ENCODE measurements around the gene ACAD11. TPM values are rescaled to one million over a fixed set of nuclear protein-coding genes. Genes with fewer than 3 reads are reported as not detected.

ACAD11 gene
- total RNA-seq, 1 donor from 2014 or later, result 10.3 TPM

DNA sequence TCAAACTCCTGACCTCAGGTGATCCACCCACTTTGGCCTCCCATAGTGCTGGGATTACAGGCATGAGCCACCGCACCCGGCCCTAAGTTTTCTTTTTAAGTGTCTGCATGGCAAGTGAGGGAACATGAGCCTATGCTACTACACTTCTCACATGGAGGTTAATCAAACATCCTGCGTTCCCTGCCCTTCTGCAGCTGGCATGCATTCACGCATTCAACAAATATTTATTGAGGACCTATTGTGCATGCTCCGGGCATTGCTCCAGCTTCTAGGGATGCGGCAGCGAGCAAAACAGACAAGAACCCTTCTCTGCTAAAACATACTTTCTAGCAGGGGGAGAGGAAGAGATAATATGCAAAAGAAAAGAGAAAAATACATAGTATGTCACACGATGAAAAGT, 105.2 kb downstream of the ACAD11 start:
- peak; percentile 62 to 86 for DNase-seq (ENCODE audit: low read depth in 2 of 2)

DNA sequence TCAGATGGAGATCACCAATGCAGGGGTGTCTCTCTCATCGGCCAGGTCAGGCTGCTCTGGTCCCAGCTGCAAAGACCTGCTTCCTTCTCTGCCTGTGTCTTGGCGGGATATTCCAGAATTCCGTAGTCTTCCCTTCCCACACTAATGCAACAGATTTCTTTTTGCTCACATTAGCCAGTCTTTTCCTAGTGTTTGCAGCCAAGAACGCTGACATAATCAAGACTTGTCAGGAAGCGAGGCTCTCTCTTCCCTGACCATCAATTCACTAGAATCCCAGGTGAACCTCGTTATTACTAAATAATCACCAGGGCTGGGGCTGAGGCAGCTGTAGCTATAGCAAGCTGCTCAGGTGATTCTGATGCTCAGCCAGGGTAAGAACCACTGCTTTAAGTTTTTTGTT, 105.8 kb downstream of the ACAD11 start:
- peak in 1 of 2 donors; percentile 14 for DNase-seq (ENCODE audit: low read depth in 2 of 2)

DNA sequence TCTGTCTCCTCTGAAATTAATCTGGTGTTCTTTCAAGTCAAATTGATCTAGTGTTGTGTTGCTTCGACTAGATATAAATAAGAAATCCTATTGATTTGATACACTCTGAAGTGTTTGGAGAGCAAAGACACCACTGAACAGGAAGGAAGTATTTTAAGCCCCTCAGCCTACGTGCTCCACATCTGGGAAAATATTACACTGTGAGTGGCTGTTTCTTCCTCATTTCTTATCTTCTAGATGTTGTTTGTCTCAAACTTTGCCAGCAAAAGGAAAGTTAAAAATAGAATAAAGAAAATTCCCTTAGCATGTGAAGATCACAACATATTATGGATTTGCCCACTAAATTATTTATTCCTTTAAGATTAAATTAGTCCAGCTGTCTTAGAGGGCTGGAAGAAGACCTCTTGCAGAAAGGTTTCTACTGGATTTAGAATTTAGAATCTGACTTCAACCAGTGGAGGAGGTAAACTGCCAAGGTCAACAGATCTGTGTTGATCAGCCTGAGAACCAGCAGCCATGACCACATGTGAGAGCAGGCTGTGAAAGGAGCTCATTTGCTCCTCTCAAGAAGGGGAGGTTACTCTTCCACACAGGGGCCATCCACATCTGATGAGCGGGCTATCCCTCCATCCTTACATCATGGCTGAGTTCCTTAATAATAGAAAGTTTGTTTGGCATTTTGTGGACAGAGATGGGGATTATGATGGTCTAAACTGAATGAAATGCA, 108.9 kb downstream of the ACAD11 start:
- no peak for DNase-seq (ENCODE audit: low read depth in 2 of 2)

DNA sequence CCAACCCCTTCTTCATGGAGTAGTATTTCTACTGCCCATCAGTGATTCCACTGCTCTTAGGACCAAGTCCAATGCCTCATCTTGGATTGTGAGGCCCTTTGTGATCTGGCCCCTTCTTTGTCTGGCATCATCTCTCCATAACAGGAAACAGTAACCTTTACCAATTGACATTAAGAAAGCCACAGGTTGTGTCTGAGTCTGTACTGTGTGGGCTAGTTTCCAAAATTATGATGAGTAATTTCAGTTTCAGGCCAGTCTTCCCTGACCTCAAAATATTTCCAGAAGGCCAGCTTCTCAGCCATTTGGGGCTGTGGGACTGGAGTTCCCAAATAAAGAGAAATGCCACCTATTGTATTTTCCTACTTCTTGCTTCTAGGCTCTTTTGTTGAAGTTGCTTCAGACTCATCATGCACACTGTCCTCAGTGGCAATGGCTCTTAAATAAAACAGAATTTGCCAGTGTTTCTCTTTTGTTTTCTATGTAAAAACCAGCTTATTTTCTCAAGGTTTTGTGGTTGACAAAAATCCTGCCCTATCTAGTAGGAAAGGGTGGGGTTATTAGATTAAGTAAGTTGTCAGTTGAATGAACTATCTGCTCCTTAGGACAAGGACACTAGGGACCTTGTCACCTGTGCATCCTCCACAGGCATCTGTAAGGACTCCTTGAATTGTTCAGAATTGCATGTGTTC, 109.6 kb downstream of the ACAD11 start:
- peak in 1 of 2 donors; percentile 76 for DNase-seq (ENCODE audit: low read depth in 2 of 2)

DNA sequence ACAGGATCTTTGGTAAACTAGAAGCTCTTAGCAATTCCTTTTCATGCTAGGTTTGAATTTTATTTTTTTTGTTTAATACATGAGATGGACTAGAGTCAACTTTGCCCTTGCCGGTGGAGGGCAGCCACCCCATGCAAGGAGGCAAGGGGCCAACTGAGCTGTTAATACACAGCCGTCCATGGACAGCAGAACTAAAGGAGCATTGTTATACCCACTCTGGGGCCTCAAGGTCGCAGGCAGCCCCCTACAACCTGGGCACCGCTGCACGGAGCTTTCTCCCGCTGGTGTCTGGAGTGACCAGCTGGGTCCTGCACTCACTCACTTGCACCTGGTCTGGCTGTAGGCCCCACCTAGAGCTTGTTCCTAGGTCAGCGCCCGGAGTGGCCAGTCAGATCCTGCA, 110.4 kb downstream of the ACAD11 start:
- no peak for DNase-seq (ENCODE audit: low read depth in 2 of 2)

DNA sequence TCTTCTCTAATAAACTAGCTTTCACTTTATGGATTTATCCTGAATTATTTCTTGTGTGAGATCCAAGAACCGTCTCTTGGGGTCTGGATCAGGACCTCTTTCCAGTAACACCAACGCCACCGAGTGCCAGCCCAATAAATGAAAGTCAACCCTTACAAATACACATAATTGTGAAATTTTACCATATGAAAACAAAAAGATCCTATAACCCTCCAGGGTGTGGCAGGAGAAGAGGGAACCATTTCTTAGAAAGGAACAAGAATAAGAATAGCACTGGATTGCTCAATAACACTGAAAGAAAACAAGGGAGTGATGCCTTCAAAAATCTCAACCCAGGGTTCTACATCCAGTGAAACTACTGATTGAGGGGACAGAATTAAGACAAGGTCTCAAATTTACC, 114.1 kb downstream of the ACAD11 start:
- no peak for DNase-seq (ENCODE audit: low read depth in 2 of 2)

DNA sequence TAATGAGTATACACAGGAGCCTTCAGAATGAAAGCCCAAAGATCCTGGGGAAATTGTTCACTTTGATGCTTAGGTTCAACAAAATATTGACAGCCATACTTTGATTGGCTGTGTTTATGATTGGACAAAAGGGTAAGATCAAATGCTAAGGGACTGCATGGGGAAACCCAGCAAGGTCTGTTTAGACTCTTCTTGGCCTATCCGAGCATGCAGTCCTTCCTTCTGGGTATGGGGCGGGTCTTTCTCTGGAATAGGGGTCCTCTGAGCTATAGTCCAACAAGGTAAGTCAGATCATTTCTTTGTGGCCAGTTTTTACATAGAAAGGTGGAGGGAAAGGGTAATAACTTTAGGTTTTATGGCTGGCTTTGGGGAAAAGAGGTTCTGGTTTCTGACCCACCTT, 115.5 kb downstream of the ACAD11 start:
- DNase-seq (ENCODE audit: low read depth in 2 of 2), result no peak

DNA sequence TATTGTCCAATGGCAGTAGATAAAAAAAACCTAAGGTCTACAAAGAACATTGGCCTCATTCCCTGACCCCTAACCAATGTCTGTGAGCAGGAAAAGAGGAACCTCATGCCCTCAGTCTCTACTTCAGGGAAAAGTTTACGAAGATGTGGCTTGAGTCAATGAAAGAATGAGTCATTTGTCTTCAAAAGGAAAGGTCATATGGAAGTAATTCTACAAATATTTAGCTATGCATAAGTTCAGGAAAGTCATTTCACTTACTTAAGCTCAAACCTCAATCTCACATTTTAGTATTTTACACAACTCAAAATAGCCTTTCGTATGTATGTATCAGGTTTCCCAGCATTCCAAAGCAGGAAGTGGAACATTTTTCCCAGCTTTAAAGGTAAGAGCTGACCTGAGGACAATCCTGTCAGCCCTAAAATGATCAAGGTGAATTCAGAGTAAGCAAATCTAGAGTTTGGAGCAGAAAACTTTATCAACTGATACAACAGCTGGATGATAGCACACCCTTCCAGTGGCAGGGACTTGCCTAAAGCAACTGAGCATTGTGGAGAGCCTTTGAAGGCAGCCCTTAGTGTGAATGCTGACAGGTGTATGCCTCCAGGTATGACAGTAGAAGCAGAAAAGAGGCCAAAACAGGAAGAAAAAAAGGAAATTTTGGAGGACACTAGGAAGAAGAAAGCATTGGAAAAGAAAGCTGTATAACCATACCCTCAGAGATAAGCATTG, 116.4 kb downstream of the ACAD11 start:
- peak in 1 of 2 donors; percentile 90 for DNase-seq (ENCODE audit: low read depth in 2 of 2)

DNA sequence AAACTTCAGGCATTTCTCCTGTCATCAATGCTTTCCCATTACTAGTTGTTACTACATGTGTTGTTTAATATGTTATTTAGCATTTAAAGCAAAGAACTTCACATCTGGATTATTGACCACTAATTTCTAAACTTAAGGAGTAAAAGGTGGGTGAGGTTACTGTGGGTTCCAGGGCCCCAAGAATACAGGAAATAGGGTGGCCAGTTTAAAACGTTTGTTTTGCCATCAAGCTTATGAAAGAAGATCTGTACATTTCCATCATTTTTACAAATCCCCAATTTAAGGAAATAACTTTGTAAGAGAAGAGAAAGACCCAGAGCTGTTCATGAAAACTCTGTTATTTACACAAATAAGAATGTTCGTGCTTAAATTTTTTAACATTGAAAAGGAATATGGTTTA, 117.0 kb downstream of the ACAD11 start:
- no peak for DNase-seq (ENCODE audit: low read depth in 2 of 2)

DNA sequence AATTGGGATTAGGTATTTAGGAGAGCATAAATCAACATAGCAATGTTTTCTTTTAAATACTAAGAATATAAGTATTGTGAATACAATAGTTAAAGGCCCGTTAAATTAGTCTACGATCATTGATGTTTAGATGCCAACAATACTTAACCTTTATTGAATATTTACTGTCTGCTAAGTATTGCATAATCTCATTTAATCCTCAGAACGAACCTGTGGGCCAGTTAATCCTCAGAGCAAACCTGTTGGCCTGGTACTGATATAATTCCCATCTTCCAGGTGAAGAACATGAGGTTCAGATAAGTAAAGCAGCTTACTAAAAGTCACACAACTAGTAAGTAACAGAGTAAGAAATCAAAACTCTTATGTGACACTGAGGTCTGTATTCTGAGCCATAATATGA, 119.9 kb downstream of the ACAD11 start:
- no peak for DNase-seq (ENCODE audit: low read depth in 2 of 2)

DNA sequence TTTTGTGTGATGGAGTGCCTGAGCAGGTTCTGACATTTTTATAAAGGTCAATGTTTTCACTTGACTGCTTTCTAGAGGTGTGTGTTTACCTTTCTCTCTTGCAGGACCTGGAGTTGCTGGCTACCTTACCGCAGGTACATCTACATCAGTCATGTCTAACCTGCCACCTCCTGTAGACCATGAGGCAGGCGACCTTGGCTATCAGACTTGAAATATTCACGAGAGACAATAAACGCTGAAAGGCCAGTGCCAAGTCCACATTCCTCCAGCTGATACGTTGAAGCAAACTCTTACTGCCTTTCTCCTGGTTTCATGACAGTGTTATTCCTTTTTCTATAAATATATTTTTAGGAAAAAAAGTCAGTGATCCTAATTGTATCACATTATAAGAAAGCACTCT, 121.5 kb downstream of the ACAD11 start:
- no peak for DNase-seq (ENCODE audit: low read depth in 2 of 2)

DNA sequence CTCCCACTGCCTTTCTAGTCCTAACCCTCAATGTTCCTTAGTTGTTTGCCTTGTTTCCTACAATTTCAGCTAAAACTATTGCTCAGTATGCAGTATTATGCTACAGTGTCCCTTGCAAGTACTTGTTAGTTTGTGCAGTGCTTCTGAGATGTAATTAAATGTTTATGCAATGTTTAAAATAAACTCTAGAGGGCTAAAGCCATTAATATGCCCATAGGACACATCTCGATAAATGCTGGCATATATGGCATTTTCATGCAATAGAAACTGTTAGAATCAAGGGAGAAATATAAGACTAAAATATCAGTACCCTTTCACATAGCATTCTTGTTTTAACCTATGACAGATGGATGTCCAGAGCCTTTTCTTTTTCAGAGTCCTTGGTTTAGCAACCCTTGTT, 122.3 kb downstream of the ACAD11 start:
- no peak for DNase-seq (ENCODE audit: low read depth in 2 of 2)

DNA sequence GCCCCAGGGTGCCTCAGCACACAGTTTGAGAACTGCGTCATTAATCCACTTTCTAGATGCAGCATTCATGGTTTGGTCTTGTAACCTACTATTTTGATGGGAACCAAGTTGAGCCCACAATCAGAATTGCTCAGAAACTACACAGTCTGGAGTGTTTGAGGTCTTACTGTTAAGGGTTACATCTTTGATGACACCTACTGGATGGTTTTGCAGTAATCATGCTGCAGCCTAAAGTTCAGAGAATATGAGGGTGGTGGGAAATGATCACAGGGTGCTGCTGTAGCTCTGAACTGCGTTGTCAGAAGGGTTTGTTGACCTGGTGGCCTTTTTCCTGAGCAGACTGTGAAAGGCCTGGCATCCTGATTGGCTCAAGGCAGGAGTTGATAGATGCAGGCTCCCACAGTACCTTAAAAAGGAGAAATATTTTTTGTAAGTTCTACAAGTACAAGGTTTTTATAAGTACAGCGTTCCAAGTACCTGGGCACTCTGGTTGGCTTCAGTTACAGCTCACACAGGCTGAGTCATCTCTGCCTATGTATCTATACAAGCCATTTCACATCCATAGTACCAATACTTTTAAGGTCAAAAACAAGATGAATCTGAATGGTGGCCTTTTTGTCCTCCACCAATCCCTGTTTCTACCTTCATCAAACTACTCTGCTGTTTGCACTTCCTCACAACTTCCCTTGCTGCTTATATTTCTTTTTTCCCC, 123.0 kb downstream of the ACAD11 start:
- DNase-seq (ENCODE audit: low read depth in 2 of 2), result peak; percentile 11 to 12

DNA sequence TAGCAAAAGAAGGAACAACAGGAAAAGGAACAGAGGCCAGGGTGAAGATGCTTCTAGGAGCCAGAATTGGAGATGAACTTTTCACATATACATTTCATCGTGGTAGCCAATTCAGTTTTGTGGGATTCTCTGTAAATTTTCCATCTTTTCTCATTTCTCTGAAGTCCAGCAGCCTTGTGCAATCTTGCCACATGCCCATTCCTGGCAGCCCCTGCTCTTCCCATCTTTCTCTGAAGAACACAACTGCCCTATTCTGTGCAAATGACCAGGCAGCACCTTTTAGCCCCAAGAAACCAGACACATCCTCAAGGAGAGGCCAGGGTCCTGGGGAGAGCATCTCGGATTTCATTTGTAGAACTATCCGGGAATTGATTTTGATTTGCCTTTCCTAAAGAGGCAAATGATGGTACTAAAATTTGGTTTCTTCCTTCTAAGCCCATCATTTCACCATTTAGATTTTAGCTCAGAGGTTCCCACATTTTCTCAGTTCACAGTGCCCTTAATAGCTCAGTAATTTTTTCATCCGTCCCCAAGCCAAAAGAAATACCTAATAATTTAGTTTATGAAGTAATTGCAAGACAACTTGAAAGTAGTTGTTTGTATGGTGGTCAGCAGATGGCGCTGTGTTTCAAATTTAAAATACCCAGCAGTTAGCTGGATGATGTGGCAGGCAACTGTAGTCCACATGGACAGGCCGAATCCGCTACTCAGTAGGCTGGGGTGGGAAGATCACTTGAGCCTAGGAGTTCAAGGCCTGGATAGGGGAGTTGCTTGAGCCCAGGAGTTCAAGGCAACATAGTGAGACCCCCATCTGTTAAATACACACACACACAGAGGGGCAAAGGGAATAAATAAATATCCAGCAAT, 123.8 kb downstream of the ACAD11 start:
- peak; percentile 89 to 91 for DNase-seq (ENCODE audit: low read depth in 2 of 2)

DNA sequence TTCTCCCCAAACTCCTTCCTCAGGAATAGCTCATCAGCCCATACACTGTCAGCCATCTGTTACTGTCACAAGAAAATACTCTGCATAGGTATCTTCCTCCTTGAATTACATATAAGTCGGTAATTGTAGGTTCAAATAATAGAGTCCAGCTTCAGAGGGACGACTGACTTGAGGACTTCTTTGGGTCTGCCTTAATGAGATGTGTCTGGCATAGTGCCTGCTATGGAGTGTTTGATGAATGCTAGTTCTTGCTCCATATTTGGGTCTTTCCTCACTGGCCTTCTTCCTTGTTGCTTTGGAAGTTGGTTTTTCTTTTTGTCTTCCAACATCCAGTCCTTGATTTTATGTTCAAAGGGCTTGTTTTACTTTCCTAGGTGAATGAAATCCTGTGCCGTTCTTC, 129.0 kb downstream of the ACAD11 start:
- DNase-seq (ENCODE audit: low read depth in 2 of 2), result no peak

DNA sequence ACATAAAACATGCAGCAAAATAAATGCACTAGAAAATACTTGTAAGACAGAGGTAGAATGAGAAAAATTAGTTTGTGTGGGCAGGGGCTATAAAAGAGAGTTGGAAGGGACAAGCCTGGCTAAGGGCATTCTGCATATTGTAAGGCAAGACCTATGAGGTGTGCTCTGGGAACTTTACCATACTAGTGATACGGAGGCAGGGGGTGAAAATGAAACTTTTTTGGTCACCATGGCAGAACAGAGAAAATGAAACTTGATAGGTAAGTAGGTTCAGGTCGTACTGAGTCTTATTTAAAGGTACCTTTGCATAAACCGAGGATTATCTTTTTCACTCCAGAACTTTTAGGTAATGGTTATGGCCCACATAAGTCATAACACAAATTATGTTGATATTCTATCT, 137.3 kb downstream of the ACAD11 start:
- no peak for DNase-seq (ENCODE audit: low read depth in 2 of 2)

DNA sequence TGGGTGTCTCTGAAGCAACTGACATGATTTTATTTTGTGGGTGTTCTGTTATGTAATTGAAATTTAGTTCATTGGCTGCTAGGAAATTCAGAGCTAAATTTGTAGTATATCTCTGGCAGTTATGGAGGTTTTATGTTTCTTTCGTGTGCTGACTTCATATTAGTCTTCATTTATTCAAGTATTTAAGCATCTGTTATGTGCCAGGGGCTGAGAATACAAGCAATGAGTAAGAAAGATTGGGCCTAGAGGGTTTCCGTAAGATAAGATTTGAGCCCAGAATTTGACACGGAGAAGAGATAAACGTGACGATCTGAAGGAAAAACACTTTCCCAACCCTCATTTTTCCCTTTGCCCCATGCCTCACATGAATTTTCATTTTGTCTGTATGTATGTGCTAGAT, 137.7 kb downstream of the ACAD11 start:
- DNase-seq (ENCODE audit: low read depth in 2 of 2), result no peak

DNA sequence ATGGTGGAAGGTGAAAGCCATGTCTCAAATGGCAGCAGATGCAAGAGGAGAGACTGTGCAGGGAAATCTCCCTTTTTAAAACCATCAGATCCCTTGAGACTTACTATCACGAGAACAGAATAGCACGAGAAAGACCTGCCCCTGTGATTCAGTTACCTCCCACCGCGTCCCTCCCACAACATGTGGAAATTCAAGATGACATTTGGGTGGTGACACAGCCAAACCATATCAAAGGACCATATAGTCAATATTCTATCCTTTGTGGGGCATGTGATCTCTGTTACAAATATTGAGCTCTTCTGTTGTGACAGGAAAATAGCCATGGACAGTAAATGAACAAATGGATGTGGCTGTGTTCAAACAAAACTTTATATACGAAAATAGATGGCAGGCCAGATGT, 139.7 kb downstream of the ACAD11 start:
- no peak for DNase-seq (ENCODE audit: low read depth in 2 of 2)

DNA sequence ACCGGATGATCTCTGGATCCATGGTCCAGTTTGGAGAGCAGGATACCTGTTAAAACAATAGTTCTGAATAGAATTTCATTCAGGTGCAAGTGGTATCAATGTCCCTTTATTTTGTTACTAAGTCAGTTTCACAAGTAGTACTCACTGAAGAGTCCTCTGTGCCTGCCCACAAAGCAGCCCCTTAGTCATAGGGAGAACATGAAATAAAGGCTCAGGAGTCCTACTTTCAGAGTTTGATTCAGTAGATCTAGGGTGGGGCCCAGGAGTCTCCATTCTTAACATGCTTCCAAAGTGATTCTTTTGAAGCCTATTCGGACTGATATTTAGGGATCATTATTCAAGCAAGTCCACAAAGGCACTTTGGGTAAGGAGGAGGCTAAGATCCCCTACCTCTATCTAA, 142.3 kb downstream of the ACAD11 start:
- no peak for DNase-seq (ENCODE audit: low read depth in 2 of 2)

DNA sequence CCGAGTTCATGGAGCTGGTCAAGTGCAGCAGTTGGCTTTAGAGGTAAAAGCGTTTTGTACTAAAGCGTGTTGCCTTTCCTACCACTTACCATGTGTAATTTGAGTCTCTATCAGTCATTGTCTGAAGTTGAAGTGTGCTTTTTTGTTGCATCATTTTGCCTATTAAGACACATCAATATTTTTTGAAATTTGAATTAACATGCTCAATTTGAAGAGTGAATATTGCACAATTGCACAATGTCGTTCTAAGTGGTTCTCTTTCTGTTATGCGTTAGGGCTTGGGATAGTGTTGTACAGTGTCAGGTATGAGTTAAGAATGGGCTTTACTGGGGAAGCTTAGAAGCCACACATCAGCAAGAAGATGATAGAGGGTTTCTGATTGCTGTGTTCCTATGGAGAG, 146.6 kb downstream of the ACAD11 start:
- no peak for DNase-seq (ENCODE audit: low read depth in 2 of 2)

DNA sequence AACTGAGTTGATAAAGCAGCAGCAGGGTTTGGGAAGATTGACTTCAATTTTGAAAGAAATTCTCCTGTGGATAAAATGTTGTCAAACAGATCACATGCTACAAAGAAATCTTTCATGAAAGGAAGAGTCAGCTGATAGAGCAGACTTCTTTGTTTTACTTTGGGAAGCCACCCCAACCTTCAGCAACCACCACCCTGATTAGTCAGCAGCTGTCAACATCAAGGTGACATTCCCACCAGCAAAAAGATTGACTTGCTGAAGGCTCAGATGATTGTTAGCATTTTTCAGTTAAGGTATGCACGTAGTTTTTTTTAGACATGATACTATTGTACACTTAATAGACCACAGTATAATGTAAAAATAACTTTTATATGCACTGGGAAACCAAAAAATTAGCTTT, 150.1 kb downstream of the ACAD11 start:
- DNase-seq (ENCODE audit: low read depth in 2 of 2), result no peak
